ENCODE measurements around the gene TEX101.

DNA sequence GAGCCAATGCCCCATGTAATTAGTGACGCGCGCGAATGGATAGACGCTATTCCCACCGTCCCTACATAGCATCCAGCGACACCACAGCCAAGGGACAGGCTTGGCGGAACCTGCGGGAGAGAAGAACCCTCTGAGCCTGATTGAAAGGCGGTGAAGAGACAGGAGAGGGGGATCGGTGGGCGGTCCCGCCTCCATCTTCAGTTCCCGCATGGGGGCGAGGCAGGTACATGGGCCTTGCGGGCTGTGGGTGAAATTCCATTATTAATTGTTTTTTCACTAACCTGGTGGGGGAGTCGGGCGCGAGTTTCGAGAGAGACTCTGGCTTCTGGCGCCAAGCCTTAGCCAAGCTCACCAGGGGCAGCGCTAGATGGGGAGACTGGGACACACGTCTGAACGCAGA is 8.4 kb upstream of the TEX101 start:
- TF ChIP-seq, protein P1, sequence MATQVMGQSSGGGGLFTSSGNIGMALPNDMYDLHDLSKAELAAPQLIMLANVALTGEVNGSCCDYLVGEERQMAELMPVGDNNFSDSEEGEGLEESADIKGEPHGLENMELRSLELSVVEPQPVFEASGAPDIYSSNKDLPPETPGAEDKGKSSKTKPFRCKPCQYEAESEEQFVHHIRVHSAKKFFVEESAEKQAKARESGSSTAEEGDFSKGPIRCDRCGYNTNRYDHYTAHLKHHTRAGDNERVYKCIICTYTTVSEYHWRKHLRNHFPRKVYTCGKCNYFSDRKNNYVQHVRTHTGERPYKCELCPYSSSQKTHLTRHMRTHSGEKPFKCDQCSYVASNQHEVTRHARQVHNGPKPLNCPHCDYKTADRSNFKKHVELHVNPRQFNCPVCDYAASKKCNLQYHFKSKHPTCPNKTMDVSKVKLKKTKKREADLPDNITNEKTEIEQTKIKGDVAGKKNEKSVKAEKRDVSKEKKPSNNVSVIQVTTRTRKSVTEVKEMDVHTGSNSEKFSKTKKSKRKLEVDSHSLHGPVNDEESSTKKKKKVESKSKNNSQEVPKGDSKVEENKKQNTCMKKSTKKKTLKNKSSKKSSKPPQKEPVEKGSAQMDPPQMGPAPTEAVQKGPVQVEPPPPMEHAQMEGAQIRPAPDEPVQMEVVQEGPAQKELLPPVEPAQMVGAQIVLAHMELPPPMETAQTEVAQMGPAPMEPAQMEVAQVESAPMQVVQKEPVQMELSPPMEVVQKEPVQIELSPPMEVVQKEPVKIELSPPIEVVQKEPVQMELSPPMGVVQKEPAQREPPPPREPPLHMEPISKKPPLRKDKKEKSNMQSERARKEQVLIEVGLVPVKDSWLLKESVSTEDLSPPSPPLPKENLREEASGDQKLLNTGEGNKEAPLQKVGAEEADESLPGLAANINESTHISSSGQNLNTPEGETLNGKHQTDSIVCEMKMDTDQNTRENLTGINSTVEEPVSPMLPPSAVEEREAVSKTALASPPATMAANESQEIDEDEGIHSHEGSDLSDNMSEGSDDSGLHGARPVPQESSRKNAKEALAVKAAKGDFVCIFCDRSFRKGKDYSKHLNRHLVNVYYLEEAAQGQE (IDR thresholded peaks at IDR 0.05; ENCODE audit: low read depth) = no peak
- TF ChIP-seq EP300 (IDR thresholded peaks at IDR 0.05; ENCODE audit: borderline replicate concordance) (no peak), YY1 (IDR thresholded peaks at IDR 0.05; ENCODE audit: low read depth) (no peak), TEAD4 (IDR thresholded peaks at IDR 0.05) (no peak), NFIC (IDR thresholded peaks at IDR 0.05) (no peak), CREB1 (IDR thresholded peaks at IDR 0.05; ENCODE audit: low read depth) (no peak), TCF12 (IDR thresholded peaks at IDR 0.05; ENCODE audit: low read depth) (no peak), RAD21 (IDR thresholded peaks at IDR 0.05; ENCODE audit: low read depth) (no peak), MAX (IDR thresholded peaks at IDR 0.05) (no peak), ZBTB7A (IDR thresholded peaks at IDR 0.05; ENCODE audit: low read depth) (no peak), FOXM1 (IDR thresholded peaks at IDR 0.05; ENCODE audit: borderline replicate concordance, low read depth) (no peak)
- TF ChIP-seq, protein P2, sequence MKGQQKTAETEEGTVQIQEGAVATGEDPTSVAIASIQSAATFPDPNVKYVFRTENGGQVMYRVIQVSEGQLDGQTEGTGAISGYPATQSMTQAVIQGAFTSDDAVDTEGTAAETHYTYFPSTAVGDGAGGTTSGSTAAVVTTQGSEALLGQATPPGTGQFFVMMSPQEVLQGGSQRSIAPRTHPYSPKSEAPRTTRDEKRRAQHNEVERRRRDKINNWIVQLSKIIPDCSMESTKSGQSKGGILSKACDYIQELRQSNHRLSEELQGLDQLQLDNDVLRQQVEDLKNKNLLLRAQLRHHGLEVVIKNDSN (IDR thresholded peaks at IDR 0.05) = no peak

Measured in Ishikawa (cell line).